Hepatocyte (in vitro differentiated cells): ENCODE measurements around the gene LENG8.

Source experiments
- EZH2 ChIP-seq: fragments of 200-600 bp; sonication (generic); IDR thresholded peaks from 2 replicates; pipeline ENCODE4 v1.6.1; 2016; ENCODE audit warnings: antibody characterized with exemption, mild to moderate bottlenecking, borderline replicate concordance
- TF ChIP-seq, protein P1 (sequence below): fragments of 200-600 bp; sonication (generic); IDR thresholded peaks from 2 replicates; pipeline ENCODE4 v1.5.1; 2016; ENCODE audit warnings: antibody characterized with exemption, mild to moderate bottlenecking; ENCODE audit not compliant: poor library complexity

GRCh38 chr19:54405628-54406027 is 43.4 kb upstream of the LENG8 start:
- TF ChIP-seq, protein P1, sequence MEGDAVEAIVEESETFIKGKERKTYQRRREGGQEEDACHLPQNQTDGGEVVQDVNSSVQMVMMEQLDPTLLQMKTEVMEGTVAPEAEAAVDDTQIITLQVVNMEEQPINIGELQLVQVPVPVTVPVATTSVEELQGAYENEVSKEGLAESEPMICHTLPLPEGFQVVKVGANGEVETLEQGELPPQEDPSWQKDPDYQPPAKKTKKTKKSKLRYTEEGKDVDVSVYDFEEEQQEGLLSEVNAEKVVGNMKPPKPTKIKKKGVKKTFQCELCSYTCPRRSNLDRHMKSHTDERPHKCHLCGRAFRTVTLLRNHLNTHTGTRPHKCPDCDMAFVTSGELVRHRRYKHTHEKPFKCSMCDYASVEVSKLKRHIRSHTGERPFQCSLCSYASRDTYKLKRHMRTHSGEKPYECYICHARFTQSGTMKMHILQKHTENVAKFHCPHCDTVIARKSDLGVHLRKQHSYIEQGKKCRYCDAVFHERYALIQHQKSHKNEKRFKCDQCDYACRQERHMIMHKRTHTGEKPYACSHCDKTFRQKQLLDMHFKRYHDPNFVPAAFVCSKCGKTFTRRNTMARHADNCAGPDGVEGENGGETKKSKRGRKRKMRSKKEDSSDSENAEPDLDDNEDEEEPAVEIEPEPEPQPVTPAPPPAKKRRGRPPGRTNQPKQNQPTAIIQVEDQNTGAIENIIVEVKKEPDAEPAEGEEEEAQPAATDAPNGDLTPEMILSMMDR: no peak
- no peak for TF ChIP-seq EZH2
